Endothelial cell (in vitro differentiated cells): ENCODE results near the gene PSMD8. TPM values are rescaled to one million over a fixed set of nuclear protein-coding genes. Genes with fewer than 3 reads are reported as not detected.

ENCODE experiments used
- DNase-seq: peaks from one replicate; pipeline ENCODE4 v3.0.0; 2021; ENCODE audit warnings: low spot score
- H3K27ac Mint-ChIP-seq: one replicate; pipeline ENCODE4 v1.8.0; 2021; ENCODE audit warnings: mixed read lengths, inconsistent platforms; ENCODE audit not compliant: unreplicated experiment
- H3K27me3 Mint-ChIP-seq: one replicate; pipeline ENCODE4 v1.8.0; 2021; ENCODE audit warnings: mild to moderate bottlenecking, moderate library complexity, mixed read lengths, inconsistent platforms; ENCODE audit not compliant: unreplicated experiment
- H3K36me3 Mint-ChIP-seq: one replicate; pipeline ENCODE4 v1.8.0; 2021; ENCODE audit warnings: mild to moderate bottlenecking, low read depth, mixed read lengths, inconsistent platforms; ENCODE audit not compliant: unreplicated experiment
- H3K4me1 Mint-ChIP-seq: one replicate; pipeline ENCODE4 v1.8.0; 2021; ENCODE audit warnings: mild to moderate bottlenecking, mixed read lengths, inconsistent platforms; ENCODE audit not compliant: unreplicated experiment
- H3K4me3 Mint-ChIP-seq: one replicate; pipeline ENCODE4 v1.8.0; 2021; ENCODE audit warnings: mild to moderate bottlenecking, mixed read lengths, inconsistent platforms; ENCODE audit not compliant: unreplicated experiment
- H3K9me3 Mint-ChIP-seq: one replicate; pipeline ENCODE4 v1.8.0; 2021; ENCODE audit warnings: mixed read lengths, inconsistent platforms; ENCODE audit not compliant: unreplicated experiment
- CTCF ChIP-seq: fragments of 200-600 bp; sonication (generic); IDR thresholded peaks from one replicate; pipeline ENCODE4 v1.5.0; 2021; ENCODE audit warnings: antibody characterized with exemption; ENCODE audit not compliant: unreplicated experiment
- total RNA-seq: library from RNA; stranded (reverse); fragmentation: NEBNext Ultra II Directional; extraction: Animal tissue kit (Norgen Biotek cat#: 25700); gene quantifications from one replicate; pipeline ENCODE4 v1.2.1, GENCODE V29; 2021; ENCODE audit not compliant: unreplicated experiment

The PSMD8 gene
- total RNA-seq, 1 donor from 2014 or later: 137 TPM

GRCh38 chr19:38429811-38430156, 55.4 kb downstream of the PSMD8 start:
- TF ChIP-seq CTCF: no peak
- H3K36me3 Mint-ChIP-seq: peaks cover 4% of the 10 kb centered on the region
- no peak overlapping the region for H3K4me3 Mint-ChIP-seq
- H3K4me1 Mint-ChIP-seq: peaks cover 16% of the 10 kb centered on the region
- no peak for DNase-seq
- no peak overlapping the region for H3K27ac Mint-ChIP-seq
- H3K27me3 Mint-ChIP-seq: peaks cover 3% of the 10 kb centered on the region
- H3K9me3 Mint-ChIP-seq: no peaks in the 10 kb centered on the region

GRCh38 chr19:38430931-38431330, 56.6 kb downstream of the PSMD8 start:
- no peak overlapping the region for H3K27ac Mint-ChIP-seq
- TF ChIP-seq CTCF: no peak
- no peaks in the 10 kb centered on the region for H3K9me3 Mint-ChIP-seq
- DNase-seq: no peak
- H3K27me3 Mint-ChIP-seq: peaks cover 3% of the 10 kb centered on the region
- H3K36me3 Mint-ChIP-seq: peaks cover 4% of the 10 kb centered on the region
- H3K4me3 Mint-ChIP-seq: no peak overlapping the region
- peaks cover 14% of the 10 kb centered on the region for H3K4me1 Mint-ChIP-seq

- Mint-ChIP-seq H3K4me1 (peaks cover 8% of the 10 kb centered on the region), H3K27ac (no peak within 1 kb of the TSS), H3K36me3 (no peaks in the 10 kb centered on the region), H3K27me3 (peaks cover 6% of the 10 kb centered on the region), H3K9me3 (no peaks in the 10 kb centered on the region), H3K4me3 (peak within 1 kb of the TSS; percentile 5)
- no peak for TF ChIP-seq CTCF
- DNase-seq: peak; percentile 61
Measured at GRCh38 chr19:38433268-38433733, 58.9 kb downstream of the PSMD8 start, which contains the start of gene RYR1. TSS of gene RYR1 (plus strand) at chr19:38433691. CDS start at chr19:38433830, 139 bp downstream.

Other genes with a start within 250 kb of the PSMD8 start
- gene DPF1, start 150.3 kb upstream of the PSMD8 start, total RNA-seq: 6.0 TPM
- gene PPP1R14A, start 118.2 kb upstream of the PSMD8 start, total RNA-seq: 2.1 TPM
- 93.4 TPM for gene SPINT2, start 110.0 kb upstream of the PSMD8 start, total RNA-seq
- 2.7 TPM for gene C19orf33, start 70.3 kb upstream of the PSMD8 start, total RNA-seq
- 55.2 TPM for gene YIF1B, start 58.6 kb upstream of the PSMD8 start, total RNA-seq
- 15.8 TPM for gene KCNK6, start 54.7 kb upstream of the PSMD8 start, total RNA-seq
- 3.2 TPM for gene CATSPERG, start 38.7 kb upstream of the PSMD8 start, total RNA-seq
- 0.74 TPM for gene GGN, start 13.5 kb downstream of the PSMD8 start, total RNA-seq
- gene SPRED3, start 14.1 kb downstream of the PSMD8 start, total RNA-seq: 3.2 TPM
- gene FAM98C, start 28.5 kb downstream of the PSMD8 start, total RNA-seq: 10.6 TPM
- 8.1 TPM for gene RASGRP4, start 51.6 kb downstream of the PSMD8 start, total RNA-seq
- 1.3 TPM for gene RYR1, start 59.1 kb downstream of the PSMD8 start, total RNA-seq
- gene MAP4K1, start 243.4 kb downstream of the PSMD8 start, total RNA-seq: 7.5 TPM
- 469 TPM for gene EIF3K, start 244.6 kb downstream of the PSMD8 start, total RNA-seq